WTC11 (cell line): ENCODE results near the gene HYI. TPM values are rescaled to one million over a fixed set of nuclear protein-coding genes. Genes with fewer than 3 reads are reported as not detected.

Experiments used
- ATAC-seq: fragments of 200-7000 bp; cut with Tn5 transposase; 2 replicates; pipeline ENCODE4 v1.10.0; 2021; ENCODE audit warnings: mild to moderate bottlenecking, moderate library complexity
- CTCF ChIA-PET: fragments of 300-600 bp; sonication (Branson Sonifier 250); formaldehyde crosslinking; loops from one replicate; lab custom pipeline; 2021; ENCODE audit warnings: antibody characterized with exemption; lab: Charles Lee
- POLR2A ChIA-PET: fragments of 350-600 bp; sonication (Branson Sonifier 250); formaldehyde crosslinking; loops from one replicate; lab custom pipeline; 2021; ENCODE audit warnings: antibody characterized with exemption; lab: Charles Lee
- DNase-seq: peaks from one replicate; pipeline ENCODE4 v3.0.0; 2021; ENCODE audit warnings: low spot score
- H3K27ac Mint-ChIP-seq: 2 replicates; pipeline ENCODE4 v1.8.0; 2021; ENCODE audit warnings: mixed read lengths
- H3K27me3 Mint-ChIP-seq: 2 replicates; pipeline ENCODE4 v1.8.0; 2021; ENCODE audit warnings: low read depth, mild to moderate bottlenecking, moderate library complexity, mixed read lengths
- H3K36me3 Mint-ChIP-seq: 2 replicates; pipeline ENCODE4 v1.8.0; 2021; ENCODE audit warnings: mixed read lengths
- H3K4me1 Mint-ChIP-seq: 2 replicates; pipeline ENCODE4 v1.8.0; 2022; ENCODE audit warnings: mixed read lengths
- H3K4me3 Mint-ChIP-seq: 2 replicates; pipeline ENCODE4 v1.8.0; 2021; ENCODE audit warnings: mild to moderate bottlenecking, moderate library complexity, mixed read lengths
- H3K9me3 Mint-ChIP-seq: 2 replicates; pipeline ENCODE4 v1.8.0; 2021; ENCODE audit warnings: mixed read lengths
- ATF2 ChIP-seq: sonication (generic); formaldehyde crosslinking; IDR thresholded peaks from 2 replicates; pipeline ENCODE4 v1.8.1; 2022; ENCODE audit warnings: low read depth, missing genetic modification reagents, borderline replicate concordance
- ATF6 ChIP-seq: sonication (generic); formaldehyde crosslinking; IDR thresholded peaks from 2 replicates; pipeline ENCODE4 v1.8.1; 2023; ENCODE audit warnings: mild to moderate bottlenecking, missing genetic modification reagents
- E2F4 ChIP-seq: sonication (generic); formaldehyde crosslinking; IDR thresholded peaks from 2 replicates; pipeline ENCODE4 v1.8.1; 2022; ENCODE audit warnings: low read depth, mild to moderate bottlenecking, moderate library complexity, missing genetic modification reagents, borderline replicate concordance
- ESRRA ChIP-seq: sonication (generic); formaldehyde crosslinking; IDR thresholded peaks from 2 replicates; pipeline ENCODE4 v1.8.1; 2022; ENCODE audit warnings: mild to moderate bottlenecking, missing genetic modification reagents, borderline replicate concordance
- FOXP1 ChIP-seq: sonication (generic); formaldehyde crosslinking; IDR thresholded peaks from 2 replicates; pipeline ENCODE4 v1.8.0; 2022; ENCODE audit warnings: missing genetic modification reagents, mild to moderate bottlenecking, moderate library complexity, borderline replicate concordance
- GTF2I ChIP-seq: fragments of 250-450 bp; sonication (Bioruptor Pico); conservative IDR thresholded peaks from 2 replicates; pipeline ENCODE4 v1.4.0; 2021; ENCODE audit warnings: mild to moderate bottlenecking
- JAZF1 ChIP-seq: fragments of 250-450 bp; sonication (Bioruptor Pico); IDR thresholded peaks from 2 replicates; pipeline ENCODE4 v1.9.0; 2021; ENCODE audit warnings: moderate library complexity, mild to moderate bottlenecking, inconsistent platforms
- RELA ChIP-seq: sonication (generic); formaldehyde crosslinking; IDR thresholded peaks from 2 replicates; pipeline ENCODE4 v1.8.1; 2022; ENCODE audit warnings: missing genetic modification reagents, mild to moderate bottlenecking, borderline replicate concordance
- RORB ChIP-seq: fragments of 250-450 bp; sonication (Bioruptor Pico); IDR thresholded peaks from 2 replicates; pipeline ENCODE4 v1.9.0; 2021; ENCODE audit warnings: mild to moderate bottlenecking
- SOX15 ChIP-seq: fragments of 250-450 bp; sonication (Bioruptor Pico); IDR thresholded peaks from 2 replicates; pipeline ENCODE4 v1.9.0; 2021; ENCODE audit warnings: mild to moderate bottlenecking
- TCF7 ChIP-seq: sonication (generic); formaldehyde crosslinking; IDR thresholded peaks from 2 replicates; pipeline ENCODE4 v1.8.0; 2022; ENCODE audit warnings: mild to moderate bottlenecking, low read depth, missing genetic modification reagents, moderate library complexity
- USF2 ChIP-seq: sonication (generic); formaldehyde crosslinking; IDR thresholded peaks from 2 replicates; pipeline ENCODE4 v1.8.1; 2023; ENCODE audit warnings: mild to moderate bottlenecking, missing genetic modification reagents, moderate library complexity
- ZBTB21 ChIP-seq: sonication (generic); formaldehyde crosslinking; IDR thresholded peaks from 2 replicates; pipeline ENCODE4 v1.8.1; 2023; ENCODE audit warnings: mild to moderate bottlenecking, missing genetic modification reagents, borderline replicate concordance
- ZNF396 ChIP-seq: fragments of 250-450 bp; sonication (Bioruptor Pico); IDR thresholded peaks from 2 replicates; pipeline ENCODE4 v1.8.0; 2021; ENCODE audit warnings: mild to moderate bottlenecking, moderate library complexity, borderline replicate concordance
- ZNF671 ChIP-seq: fragments of 250-450 bp; sonication (Bioruptor Pico); IDR thresholded peaks from 2 replicates; pipeline ENCODE4 v1.8.0; 2021; ENCODE audit warnings: mild to moderate bottlenecking
- total RNA-seq: library from RNA; stranded (reverse); gene quantifications from 3 replicates; pipeline ENCODE4 v1.2.3, GENCODE V29; 2021
- TF ChIP-seq, protein P1 (sequence below): sonication (generic); formaldehyde crosslinking; conservative IDR thresholded peaks from 2 replicates; pipeline ENCODE4 v1.8.1; 2023; ENCODE audit warnings: mild to moderate bottlenecking, low read depth, missing genetic modification reagents, moderate library complexity
- TF ChIP-seq, protein P2 (sequence below): fragments of 250-450 bp; sonication (Bioruptor Pico); IDR thresholded peaks from 2 replicates; pipeline ENCODE4 v1.9.0; 2021; ENCODE audit warnings: mild to moderate bottlenecking, borderline replicate concordance
- TF ChIP-seq, protein P3 (sequence below): fragments of 250-450 bp; sonication (Bioruptor Pico); IDR thresholded peaks from 2 replicates; pipeline ENCODE4 v1.8.0; 2021; ENCODE audit warnings: mild to moderate bottlenecking

HYI gene
- total RNA-seq, 1 experiment from 2014 or later = 23.2 TPM

DNA sequence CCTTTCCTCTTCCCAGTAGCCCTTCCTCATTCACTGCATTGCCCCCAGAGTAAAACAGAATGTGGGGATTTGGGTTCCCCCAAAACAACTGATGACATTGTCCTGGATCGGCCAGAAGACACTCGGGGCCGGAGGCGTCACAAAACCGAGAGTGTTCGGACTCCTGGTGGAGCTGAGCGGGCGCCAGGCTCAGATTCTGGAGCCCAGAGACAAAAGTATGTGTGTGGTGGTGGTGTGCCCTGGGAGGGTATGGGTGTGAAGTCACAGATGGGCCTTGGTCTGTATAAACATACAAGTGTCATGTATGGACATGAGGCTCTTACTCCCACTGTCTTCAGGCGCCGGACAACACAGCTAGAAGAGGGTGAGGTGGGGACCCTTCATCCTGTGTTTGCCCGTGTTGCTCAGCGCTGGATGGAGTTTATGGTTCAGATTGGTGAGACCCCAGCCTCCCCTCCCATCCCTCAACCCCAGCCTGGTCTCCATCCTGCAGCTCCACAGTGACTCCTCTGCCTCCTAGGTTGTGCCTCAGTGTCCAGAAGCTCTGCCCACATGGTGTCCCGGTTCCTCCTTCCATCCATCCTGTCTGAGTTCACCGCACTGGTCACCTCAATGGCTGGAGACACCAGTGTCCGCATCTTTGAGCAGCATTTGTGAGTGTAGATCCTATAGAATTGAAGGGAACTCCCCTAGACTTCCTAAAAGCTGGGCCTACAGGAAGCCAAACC lies 12.4 kb downstream of the HYI start:
- H3K9me3 Mint-ChIP-seq = no peaks in the 10 kb centered on the region
- CTCF ChIA-PET = interaction anchor here (1.3 to 1.4 kb wide), 3 partner anchors 27 to 214 kb away, joined by 3 read pairs; no protein-coding TSS in a partner anchor
- TF ChIP-seq, protein P1, sequence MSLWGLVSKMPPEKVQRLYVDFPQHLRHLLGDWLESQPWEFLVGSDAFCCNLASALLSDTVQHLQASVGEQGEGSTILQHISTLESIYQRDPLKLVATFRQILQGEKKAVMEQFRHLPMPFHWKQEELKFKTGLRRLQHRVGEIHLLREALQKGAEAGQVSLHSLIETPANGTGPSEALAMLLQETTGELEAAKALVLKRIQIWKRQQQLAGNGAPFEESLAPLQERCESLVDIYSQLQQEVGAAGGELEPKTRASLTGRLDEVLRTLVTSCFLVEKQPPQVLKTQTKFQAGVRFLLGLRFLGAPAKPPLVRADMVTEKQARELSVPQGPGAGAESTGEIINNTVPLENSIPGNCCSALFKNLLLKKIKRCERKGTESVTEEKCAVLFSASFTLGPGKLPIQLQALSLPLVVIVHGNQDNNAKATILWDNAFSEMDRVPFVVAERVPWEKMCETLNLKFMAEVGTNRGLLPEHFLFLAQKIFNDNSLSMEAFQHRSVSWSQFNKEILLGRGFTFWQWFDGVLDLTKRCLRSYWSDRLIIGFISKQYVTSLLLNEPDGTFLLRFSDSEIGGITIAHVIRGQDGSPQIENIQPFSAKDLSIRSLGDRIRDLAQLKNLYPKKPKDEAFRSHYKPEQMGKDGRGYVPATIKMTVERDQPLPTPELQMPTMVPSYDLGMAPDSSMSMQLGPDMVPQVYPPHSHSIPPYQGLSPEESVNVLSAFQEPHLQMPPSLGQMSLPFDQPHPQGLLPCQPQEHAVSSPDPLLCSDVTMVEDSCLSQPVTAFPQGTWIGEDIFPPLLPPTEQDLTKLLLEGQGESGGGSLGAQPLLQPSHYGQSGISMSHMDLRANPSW (CRISPR knock-in tag) = no peak
- TF ChIP-seq, protein P2, sequence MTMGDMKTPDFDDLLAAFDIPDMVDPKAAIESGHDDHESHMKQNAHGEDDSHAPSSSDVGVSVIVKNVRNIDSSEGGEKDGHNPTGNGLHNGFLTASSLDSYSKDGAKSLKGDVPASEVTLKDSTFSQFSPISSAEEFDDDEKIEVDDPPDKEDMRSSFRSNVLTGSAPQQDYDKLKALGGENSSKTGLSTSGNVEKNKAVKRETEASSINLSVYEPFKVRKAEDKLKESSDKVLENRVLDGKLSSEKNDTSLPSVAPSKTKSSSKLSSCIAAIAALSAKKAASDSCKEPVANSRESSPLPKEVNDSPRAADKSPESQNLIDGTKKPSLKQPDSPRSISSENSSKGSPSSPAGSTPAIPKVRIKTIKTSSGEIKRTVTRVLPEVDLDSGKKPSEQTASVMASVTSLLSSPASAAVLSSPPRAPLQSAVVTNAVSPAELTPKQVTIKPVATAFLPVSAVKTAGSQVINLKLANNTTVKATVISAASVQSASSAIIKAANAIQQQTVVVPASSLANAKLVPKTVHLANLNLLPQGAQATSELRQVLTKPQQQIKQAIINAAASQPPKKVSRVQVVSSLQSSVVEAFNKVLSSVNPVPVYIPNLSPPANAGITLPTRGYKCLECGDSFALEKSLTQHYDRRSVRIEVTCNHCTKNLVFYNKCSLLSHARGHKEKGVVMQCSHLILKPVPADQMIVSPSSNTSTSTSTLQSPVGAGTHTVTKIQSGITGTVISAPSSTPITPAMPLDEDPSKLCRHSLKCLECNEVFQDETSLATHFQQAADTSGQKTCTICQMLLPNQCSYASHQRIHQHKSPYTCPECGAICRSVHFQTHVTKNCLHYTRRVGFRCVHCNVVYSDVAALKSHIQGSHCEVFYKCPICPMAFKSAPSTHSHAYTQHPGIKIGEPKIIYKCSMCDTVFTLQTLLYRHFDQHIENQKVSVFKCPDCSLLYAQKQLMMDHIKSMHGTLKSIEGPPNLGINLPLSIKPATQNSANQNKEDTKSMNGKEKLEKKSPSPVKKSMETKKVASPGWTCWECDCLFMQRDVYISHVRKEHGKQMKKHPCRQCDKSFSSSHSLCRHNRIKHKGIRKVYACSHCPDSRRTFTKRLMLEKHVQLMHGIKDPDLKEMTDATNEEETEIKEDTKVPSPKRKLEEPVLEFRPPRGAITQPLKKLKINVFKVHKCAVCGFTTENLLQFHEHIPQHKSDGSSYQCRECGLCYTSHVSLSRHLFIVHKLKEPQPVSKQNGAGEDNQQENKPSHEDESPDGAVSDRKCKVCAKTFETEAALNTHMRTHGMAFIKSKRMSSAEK (CRISPR knock-in tag) = no peak
- TF ChIP-seq TCF7 (CRISPR knock-in tag) (no peak), ESRRA (CRISPR knock-in tag) (no peak), RELA (CRISPR knock-in tag) (no peak), JAZF1 (CRISPR knock-in tag) (no peak)
- TF ChIP-seq, all 79 proteins: peak for 0
- Mint-ChIP-seq H3K27me3 (no peaks in the 10 kb centered on the region), H3K4me1 (peaks cover 7% of the 10 kb centered on the region; the same call in 1 of the 2 replicates), H3K4me3 (no peak overlapping the region), H3K27ac (no peak overlapping the region), H3K36me3 (peaks cover 2% of the 10 kb centered on the region)
- ATAC-seq = no peak
- POLR2A ChIA-PET = no interaction called here
- DNase-seq = no peak

DNA sequence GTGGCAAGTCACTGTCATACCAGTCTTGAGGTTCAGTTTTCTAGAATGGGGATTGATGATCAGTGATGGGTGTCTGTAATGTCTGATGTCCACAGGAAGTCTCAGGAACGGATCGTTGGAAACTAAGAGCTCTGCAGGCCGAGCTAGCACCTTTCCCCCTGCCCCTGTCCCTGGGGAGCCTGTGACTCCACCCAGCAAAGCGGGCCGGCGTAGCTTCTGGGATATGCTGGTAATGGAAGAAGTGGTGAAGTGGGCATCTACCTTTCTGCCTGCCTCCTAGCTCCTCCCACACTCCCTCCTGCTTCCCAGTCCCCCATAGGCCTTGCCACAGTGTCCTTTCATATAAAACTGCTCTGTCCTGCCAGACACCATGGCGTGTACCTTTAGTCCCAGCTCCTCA lies 13.4 kb downstream of the HYI start:
- peaks cover 7% of the 10 kb centered on the region for H3K4me1 Mint-ChIP-seq
- ChIA-PET POLR2A (interaction anchor here (1.3 kb wide), 1 partner anchor 210 kb away, joined by 4 read pairs; the partner anchor contains the start of gene KDM4A), CTCF (interaction anchor here (1.0 to 1.3 kb wide), 3 partner anchors 13 to 213 kb away, joined by 3 to 4 read pairs (median 3); partner anchors contain the start of gene HYI)
- no peaks in the 10 kb centered on the region; the same call in none of the 2 replicates for H3K36me3 Mint-ChIP-seq
- no peaks in the 10 kb centered on the region for H3K27me3 Mint-ChIP-seq
- H3K9me3 Mint-ChIP-seq = no peaks in the 10 kb centered on the region
- H3K27ac Mint-ChIP-seq = no peak overlapping the region
- ATAC-seq = no peak
- H3K4me3 Mint-ChIP-seq = no peak overlapping the region
- no peak for DNase-seq
- TF ChIP-seq ZNF396 (CRISPR knock-in tag) = no peak
- TF ChIP-seq ZNF671 (CRISPR knock-in tag) = no peak
- TF ChIP-seq SOX15 = no peak
- no peak for TF ChIP-seq ATF2 (CRISPR knock-in tag)
- no peak for TF ChIP-seq USF2 (CRISPR knock-in tag)
- TF ChIP-seq ATF6 (CRISPR knock-in tag) = no peak
- TF ChIP-seq RORB (CRISPR knock-in tag) = no peak
- TF ChIP-seq FOXP1 (CRISPR knock-in tag) = no peak
- TF ChIP-seq ZBTB21 (CRISPR knock-in tag) = no peak
- TF ChIP-seq, protein P3, sequence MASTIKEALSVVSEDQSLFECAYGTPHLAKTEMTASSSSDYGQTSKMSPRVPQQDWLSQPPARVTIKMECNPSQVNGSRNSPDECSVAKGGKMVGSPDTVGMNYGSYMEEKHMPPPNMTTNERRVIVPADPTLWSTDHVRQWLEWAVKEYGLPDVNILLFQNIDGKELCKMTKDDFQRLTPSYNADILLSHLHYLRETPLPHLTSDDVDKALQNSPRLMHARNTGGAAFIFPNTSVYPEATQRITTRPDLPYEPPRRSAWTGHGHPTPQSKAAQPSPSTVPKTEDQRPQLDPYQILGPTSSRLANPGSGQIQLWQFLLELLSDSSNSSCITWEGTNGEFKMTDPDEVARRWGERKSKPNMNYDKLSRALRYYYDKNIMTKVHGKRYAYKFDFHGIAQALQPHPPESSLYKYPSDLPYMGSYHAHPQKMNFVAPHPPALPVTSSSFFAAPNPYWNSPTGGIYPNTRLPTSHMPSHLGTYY (CRISPR knock-in tag) = no peak
- no peak for TF ChIP-seq E2F4 (CRISPR knock-in tag)
- TF ChIP-seq GTF2I (CRISPR knock-in tag) = no peak
